GM18861 (cell line): Measurements from ENCODE around the gene SLC17A6.

Experiments used
- ATAC-seq: cut with Tn5 transposase; IDR thresholded peaks from one replicate; pipeline ENCODE4 v1.9.1; 2021; ENCODE audit not compliant: unreplicated experiment

The SLC17A6 gene

GRCh38 chr11:22389526-22390282 is 51.5 kb downstream of the SLC17A6 start:
- no peak for ATAC-seq

GRCh38 chr11:22390283-22390655 is 52.1 kb downstream of the SLC17A6 start:
- no peak for ATAC-seq

DNA sequence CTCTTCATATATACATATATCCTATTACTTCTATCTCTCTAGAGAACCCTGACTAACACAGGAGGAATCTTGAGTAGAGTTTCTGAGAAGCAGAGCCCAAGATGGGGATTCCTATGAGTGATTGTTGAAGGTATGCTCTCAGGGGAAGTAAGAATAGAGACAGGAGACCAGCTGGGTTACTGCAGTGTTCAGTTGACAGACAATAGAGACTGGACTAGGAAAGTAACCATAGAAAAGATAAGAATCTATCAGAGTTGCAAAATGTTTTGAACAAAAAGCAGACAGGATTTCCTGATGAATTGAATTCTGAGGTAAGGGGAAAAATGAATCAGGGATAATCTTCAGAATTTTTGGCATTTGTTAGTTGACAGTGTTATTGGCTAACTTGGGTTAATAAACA is 54.4 kb downstream of the SLC17A6 start:
- ATAC-seq: no peak

DNA sequence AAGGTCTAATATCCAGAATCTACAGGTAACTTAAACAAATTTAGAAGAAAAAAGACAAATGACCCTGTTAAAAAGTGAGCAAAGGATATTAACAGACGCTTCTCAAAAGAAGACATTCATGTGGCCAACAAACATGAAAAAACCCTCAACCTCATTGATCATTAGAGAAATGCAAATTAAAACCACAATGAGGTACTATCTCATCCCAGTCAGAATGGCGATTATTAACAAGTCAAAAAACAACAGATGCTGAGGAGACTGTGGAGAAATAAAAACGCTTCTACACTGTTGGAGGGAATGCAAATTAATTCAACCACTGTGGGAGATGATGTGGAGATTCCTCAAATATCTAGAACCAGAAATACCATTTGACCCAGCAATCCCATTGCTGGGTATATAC is 67.2 kb downstream of the SLC17A6 start:
- no peak for ATAC-seq

GRCh38 chr11:22407267-22407666 is 69.1 kb downstream of the SLC17A6 start:
- no peak for ATAC-seq

DNA sequence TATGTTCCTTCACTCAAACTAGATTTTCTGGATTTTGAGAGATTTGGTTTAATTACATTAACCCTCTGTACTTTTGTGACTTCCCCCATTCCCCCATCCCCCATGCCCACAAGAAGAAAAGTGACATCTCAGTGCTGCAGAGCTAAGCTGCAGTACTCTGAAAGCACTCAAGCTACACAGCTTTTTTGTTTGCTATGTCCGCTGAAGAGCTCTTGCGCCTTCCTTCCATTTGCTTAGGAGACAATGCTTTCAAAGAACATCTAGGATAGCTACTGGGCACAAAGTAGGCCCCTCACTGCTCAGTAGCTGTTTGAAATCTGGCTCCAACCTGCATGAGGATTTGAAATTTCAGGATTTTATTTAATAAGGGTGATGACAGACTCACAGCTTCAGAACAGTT is 69.7 kb downstream of the SLC17A6 start:
- no peak for ATAC-seq

- no peak for ATAC-seq
These were observed 77.3 kb downstream of the SLC17A6 start for GRCh38 chr11:22415476-22415875.

DNA sequence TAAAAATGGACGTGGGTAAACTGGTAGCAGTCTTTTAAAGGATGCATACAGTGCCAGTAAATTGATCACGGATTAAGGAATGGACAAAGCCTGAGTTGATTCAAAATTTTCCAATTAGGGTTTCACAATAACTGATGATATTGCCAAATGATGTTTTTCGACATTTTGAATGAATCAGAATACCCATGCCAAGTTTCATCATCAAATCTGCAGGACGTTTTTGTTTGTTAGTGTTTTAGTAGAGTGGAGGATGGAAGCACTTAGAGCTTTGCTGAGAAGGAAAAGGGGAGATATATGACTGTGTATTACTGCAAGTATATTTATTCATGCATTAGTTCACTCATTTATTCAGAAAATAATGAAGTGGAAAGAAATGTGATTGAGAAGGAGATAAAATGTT is 78.3 kb downstream of the SLC17A6 start:
- ATAC-seq: no peak

GRCh38 chr11:22426915-22427314 is 88.7 kb downstream of the SLC17A6 start:
- ATAC-seq: no peak
